C1 segment of cervical spinal cord (tissue), 14 donors: Measurements from ENCODE around the gene MYO5B.
A peak's percentile ranks its signal among the peaks of the same experiment; 100 is the strongest.

ENCODE experiments used
- DNase-seq, 14 donors: peaks; one replicate each; lab custom pipeline; 2025; lab: John Stamatoyannopoulos, UW

Gene MYO5B

DNA sequence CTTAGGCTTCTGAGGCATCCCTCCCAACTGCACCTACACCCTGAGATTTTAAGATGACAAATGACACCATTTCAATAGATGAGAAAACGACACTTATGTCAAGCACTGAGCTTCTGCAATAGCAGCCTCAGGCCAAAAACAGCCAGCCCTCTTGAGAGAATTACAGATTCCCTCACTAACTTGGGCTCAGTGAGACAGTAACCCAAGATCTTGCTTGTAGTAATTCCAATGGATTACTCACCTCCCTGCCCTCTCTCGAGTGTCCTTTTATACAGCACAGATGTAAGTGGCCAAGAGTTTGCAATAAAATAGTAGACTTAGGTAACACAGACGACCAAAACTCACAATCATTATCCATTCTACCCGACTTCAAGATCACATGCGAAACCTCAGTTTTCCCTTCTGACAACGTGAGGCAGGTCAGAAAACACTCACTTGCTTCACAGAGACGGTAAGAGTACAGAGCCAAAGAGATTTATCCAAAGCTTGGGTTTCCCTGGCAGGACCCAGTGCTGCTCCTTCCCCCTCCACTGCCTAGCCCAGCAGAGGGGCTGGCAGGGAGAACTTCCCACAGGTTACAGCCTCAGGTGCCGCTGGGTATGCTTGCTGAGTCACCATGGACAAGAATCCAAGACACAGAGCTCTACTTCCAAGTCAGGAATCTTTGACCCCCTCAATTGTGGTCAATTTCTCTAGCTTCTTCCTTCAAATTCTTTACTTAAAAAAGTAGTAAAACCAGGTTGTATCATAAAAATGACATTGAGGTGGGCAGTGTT, 181.4 kb downstream of the MYO5B start:
- no peak for DNase-seq

DNA sequence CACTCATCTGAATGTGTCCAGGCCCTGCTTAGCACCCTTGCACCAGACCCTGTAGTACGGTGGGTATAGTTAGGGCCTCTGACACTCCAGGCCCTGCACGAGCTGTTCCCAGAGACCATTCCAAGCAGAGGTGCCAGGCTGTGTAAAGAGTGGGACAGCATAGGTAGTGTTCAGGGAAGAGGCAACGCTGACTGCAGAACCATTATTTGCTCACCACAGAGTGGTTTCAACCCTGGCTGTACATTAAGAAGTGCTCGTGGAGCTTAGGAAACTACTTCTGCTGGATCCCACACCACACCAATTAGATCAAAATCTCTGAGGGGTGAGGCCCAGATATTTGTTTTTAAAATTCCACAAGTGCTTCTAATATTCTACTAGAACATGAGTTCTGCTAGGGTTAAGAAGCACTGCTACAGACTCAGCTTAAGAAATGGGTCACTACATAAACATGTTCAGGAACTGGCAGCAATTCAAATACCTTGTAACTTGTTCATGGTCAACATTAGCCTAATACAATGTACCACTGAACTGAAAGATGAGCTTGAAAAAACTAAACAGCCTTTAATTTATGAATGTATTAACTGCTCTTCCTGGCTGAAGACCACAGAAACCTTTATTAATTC, 183.0 kb downstream of the MYO5B start:
- no peak for DNase-seq

DNA sequence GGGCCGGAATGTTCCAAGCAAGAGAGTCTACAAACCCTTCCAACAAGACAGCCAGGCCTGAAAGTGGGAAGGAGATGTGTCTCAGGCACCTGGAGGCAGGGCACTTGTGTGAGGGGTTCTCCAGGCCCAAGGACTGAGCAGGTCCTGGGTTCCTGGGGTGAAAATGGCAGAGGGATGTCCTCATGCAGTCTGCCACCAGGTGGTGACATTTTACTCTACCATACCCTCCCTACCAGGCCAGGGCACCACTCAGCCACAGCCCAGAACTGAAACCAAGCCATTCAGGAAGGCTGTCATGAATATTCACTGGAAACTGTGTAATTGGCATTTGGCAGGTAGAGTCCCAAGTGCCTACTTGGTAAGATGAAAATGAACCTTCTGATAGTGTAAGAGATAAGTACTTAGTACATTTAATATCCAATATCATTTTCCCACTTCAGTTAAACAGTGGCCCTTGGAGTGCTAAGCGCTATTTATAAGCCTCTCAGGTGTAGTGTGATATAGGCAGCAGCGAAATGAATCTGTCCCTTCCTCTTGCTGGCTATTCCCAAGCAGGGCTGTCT, 185.1 kb downstream of the MYO5B start:
- DNase-seq: peak in 3 of 14 donors; percentile 2 to 19 (median 9)

DNA sequence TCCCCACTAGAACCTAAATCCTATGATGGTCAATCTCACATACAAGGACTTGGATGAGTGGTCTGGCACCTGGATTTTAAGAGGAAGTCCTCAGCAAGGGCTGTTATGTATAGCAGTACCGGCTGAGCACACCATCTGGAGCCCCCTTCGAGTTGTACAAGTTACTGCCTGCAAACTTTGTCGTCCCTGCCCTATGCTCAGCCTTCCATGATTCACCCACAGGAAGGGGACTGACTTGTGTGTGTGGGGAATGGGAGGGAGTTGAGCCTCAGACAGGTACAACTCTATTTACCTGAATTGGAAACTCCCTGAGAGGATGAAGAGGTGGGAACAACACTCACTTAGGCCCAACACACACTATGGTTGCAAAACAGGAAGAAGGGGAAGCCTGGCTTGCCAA, 186.6 kb downstream of the MYO5B start:
- DNase-seq: no peak

DNA sequence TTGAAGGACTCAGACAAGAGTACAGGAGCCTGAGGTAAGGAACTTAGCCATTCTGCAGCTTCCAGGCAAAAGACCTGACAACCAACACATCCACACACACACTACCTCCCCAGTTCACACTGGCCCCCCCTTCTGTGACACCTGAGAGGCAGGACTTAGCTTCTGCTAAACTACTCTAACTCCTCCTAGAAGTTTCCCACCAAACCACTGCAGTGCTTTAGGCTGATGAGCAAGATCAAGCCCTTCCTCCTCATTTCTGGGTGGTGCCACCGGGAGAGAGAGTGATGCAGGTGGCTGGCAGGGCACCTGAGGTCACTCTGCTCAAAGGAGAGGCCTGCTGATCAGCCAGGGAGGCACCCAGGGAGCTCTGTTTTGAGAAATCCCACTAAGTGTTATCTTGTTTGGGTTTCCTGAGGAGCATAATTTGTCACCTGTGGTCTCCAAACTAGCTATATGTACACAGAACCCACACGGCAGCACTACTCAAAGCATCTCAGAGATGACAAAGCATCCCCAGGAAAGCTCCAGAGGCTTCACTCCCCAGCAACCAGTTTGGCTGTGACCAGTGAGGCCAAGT, 188.4 kb downstream of the MYO5B start:
- DNase-seq: no peak

DNA sequence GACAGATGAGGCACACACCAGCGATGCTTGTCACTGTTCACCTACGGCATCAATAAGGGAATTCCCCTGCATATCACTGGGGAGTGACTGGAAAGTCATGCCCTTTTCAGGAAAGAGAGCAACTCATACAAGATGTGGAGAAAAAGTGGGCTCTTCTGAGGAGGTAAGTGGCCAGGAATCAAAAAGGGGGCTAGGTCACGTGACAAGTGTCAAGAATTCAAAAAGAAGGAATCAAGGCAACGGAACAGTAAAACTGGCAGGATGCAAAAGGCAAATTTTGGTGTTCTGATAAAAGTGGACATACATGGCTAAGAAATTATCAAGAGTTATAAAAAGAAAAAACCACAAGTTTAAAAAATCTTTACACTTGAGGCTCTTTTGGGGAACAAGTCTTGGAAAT, 190.9 kb downstream of the MYO5B start:
- DNase-seq: no peak

DNA sequence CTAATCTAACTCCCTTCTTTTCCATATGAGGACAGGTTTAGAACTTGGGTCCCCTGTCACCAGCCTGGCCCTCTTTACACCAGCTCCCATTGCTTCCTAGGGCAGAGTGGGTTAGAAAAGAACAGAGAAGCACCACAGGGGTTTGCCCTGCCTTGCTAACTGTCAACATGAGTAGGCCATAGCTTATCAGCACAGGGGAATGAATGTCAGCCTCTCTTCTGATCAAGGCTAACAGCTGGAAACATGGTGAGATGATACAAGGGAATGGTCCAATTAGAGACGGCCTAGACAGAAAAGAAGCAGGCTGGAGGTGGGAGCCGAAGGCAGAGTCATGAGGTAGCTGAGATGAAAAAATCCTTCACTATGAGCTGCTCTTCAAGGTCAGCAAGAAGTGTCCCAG, 192.2 kb downstream of the MYO5B start:
- no peak for DNase-seq

DNA sequence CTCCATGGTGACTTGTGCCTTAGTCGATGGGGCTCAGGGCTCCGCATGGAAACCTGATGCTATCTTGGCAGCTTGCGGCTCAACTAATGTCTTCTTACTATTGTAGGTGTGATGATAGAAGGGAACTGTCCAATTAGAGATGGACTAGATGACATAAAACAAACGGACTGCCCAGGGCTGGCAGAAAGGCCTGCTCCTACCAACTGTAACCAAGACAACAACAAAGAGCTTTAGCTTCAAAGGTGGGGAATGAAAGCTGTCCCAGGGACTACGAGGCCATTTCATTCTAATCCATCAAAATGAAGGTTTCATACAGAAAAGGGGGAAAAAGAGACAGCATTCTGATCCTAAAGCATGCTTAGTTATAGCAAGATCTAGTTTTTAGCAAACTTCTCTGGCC, 194.7 kb downstream of the MYO5B start:
- DNase-seq: no peak

DNA sequence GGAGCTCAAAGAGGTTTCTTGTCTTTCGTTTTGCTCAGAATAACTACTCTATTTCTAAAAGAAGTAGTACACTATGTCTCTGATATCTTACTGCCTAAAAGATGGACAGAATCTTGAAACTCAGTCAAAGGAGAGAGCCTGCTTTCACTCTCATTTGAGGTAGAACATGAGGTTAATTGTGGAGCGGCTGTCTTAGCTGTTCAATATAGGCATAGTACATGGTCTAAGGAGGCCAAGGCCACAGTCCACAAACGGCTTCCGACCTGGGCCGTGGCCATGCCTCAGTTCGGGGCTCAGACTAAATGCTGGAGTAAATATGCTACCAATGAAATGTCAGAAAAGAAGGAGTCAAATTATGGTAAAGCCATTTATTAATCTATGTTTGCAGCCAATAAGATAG, 195.8 kb downstream of the MYO5B start:
- DNase-seq: no peak

DNA sequence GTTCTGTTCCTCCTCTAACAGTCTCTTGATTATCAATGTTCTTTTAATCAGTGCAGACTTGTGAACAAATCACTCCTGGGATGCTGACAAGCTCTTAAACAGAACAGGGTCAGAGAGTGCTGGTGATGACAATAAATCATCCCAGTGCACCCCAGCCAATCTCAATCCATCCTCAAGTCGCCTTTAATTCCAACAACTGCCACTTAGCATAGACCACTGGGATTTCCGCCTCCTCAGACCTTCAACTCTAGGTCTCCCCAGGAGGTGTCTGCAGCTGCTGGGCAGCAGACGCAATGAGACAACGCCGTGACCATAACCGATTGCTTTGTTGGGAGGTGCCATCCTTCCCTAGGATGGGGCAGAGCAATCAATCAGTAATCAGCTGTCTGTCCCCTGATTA, 197.4 kb downstream of the MYO5B start:
- no peak for DNase-seq

DNA sequence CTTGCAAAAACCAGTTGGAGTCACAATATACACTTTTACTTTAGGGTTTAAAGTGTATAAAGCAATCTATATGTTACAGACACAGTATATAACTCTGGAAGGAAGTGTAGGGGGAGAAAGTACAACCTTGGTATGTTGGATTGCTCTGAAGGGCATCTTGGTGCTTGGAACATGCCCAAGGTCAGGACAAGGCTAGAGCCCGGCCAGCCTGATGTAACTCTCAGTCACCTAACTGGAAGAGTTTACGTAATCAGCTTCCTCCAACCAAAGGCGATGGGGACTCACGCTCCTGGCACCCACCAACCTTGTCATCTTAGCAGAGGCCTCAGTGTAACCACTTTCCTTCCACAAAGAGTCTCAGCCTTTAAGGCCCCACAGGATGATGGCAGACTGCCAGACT, 200.5 kb downstream of the MYO5B start:
- no peak for DNase-seq

DNA sequence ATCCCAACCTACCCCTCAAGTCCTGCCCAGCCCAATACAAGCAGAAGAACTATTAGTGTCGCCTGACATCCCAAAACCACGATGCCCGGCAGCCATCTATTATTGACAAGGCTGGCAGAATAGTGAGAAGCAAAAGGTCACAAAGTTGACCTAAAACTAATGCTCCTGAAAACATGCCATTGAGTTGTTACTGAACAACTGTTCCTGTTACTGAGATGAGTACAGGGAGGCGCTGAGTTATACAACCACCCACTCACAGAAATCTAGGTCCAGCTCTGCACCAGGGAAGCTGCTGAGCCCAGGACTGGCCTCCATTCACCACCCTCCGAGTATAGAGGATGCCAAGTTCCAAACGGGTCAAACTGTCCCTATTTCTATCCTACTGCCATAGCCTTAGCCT, 201.6 kb downstream of the MYO5B start:
- no peak for DNase-seq

DNA sequence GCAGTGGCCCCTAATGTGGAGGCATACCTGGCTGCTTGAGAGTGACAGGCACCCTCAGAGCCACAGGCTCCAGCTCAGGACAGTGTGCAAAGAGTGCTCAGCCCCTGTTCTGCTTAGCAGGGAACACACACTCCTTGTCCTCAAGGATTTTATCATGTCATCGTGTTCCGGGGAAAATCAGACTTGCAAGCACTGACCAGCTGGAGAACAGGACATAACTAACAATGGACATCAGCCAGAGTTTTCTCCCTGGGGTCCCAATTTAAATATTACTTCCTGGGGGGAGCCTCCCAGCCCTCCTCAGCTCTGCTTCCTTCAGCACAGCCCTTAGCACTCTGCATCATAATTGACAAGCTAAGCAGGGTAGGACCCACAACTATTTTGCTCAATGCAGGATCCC, 206.2 kb downstream of the MYO5B start:
- no peak for DNase-seq

DNA sequence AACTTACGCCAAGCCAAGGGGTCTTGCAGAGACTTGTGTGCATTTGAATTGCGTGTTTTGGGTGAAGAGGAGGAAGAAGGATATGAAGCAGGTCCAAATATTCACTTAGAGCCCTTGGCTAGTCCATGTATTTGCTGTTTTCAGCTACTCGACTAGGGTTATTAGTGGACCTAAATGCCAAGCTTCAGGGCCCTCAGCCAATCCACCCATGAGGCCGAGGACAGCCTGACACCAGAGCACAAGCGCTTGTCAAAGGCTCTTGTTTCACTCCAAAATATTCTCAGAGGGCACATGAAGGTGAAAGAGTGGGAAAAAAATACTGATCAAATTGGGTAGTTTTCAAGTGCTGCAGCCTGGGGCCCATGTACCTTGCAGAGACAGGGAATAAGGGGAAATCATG, 206.8 kb downstream of the MYO5B start:
- peak in 1 of 14 donors; percentile 6 for DNase-seq

DNA sequence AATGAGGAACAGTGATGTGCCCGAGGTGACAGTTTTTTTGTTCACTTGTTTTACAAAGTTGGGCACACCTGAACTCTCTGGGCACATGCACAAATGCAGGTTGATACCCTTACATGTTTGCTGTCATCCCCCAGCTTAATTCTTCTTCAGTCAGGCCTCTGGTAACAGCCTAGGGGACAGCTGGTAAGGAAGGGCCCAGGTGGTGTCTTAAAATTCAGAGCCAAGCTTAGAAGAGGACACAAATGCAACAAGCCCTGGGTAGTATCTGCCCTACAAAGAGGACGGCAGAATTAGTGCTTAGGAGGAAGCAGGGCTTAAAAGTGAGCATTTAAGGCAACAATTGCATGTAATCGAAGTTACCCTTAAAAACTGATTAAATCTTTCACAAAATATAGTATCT, 209.7 kb downstream of the MYO5B start:
- DNase-seq: peak in 1 of 14 donors; percentile 38

DNA sequence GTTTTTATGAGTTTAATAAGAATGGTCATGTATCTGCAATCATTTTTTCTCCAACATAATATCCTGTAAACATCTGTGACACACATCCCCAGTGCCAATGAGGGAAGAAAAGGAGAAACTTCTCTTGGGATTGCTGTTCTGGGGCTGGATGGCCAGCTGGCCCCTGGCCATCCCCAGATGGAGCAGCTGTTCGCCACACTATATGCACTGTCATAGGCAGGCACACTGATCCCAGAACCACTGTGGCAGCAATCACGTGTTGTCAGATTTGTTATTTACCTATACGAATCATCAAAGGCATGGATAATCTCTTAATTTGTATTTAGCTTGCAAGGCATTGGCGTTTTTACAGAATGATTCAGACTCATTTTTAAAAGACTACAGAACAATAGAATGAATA, 214.1 kb downstream of the MYO5B start:
- no peak for DNase-seq

DNA sequence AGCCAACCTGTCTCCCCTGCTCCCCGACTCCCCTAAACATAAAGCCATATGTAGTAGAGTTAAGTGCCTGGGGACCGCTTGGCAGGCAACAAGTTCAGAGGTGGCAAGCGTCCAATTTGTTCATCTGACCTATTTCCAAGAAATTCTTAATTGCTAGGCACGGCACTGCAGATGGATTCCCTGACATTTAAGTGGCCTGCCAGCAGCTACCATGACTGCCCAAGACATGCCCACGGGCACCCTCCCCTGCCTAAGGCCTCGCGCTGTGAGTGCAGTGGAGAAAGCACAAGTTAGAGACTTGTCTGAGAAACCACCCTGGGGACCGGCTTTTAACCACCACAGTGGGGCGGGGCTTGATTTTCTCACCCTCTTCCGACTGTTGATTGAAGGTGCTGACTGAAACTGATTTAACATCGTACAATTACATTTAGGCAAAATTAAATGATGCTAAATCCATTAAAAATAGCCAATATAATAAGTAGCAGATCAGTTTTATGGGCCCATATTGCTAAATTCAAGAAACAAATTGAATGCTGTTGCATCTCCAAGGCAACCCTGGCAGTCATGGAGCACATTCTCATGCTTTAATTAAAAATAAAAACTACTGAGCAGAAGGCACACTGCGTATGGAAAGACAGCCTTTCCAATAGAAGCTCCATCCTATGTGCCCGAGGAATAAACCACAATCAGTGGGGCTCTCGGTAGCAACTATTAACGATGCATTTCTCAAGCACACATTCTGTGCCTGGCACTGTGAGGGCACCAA, 218.0 kb downstream of the MYO5B start:
- DNase-seq: peak in 9 of 14 donors; percentile 6 to 85 (median 36)

DNA sequence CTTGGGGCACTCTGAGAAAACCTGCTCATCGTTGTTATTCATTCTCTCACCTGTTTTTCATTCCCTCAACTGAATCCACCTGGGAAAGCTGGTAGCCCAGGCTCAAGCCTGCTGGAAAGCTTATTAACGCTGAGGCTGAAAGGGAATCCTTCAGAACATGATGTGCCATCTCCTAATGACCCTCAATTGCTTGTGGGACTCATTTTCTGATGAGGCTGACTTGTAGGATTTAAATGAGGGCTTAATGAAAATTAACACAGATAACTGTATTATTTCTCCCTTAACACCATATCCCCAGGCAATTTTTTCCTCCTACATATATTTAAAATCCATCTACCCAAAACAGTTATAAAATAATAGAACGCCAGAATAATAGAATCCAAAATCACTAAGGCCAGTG, 218.9 kb downstream of the MYO5B start:
- no peak for DNase-seq

DNA sequence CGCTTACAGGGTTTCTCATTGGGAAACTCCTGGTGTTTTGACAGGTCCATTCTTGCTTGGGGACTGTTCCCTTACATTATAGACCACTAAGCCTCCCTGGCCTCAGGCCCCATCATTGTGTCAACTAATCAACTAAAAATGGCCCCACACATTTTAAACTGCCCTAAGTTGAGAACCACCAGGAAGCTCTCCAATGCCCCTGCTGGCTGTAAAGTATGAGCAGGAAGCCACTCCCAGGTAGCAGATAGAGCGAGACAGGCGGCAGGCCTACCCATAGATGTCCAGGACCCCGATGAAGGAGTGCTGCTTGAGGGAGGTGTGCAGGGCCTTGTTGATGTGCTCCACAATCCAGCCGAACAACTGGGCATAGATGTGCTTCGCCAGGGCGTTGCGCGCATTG, 220.9 kb downstream of the MYO5B start:
- no peak for DNase-seq

DNA sequence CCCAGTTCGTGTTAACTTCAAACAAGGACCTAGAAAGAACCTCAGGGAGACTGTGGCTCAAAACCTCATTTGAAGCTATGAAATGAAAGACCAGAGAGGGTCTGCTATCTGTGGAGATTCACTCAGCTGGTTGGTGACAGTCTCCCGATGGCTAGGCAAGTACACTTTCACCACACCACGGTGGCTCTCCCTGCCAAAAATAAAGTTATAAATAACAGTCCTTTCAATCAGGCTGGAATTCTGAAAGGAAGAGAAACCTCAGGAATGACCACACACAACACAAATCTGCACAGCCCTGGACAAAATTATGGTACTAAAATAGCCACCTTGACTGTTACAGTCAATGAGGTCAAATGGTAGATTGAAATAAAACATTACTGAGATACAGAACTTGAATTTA, 221.4 kb downstream of the MYO5B start:
- no peak for DNase-seq

DNA sequence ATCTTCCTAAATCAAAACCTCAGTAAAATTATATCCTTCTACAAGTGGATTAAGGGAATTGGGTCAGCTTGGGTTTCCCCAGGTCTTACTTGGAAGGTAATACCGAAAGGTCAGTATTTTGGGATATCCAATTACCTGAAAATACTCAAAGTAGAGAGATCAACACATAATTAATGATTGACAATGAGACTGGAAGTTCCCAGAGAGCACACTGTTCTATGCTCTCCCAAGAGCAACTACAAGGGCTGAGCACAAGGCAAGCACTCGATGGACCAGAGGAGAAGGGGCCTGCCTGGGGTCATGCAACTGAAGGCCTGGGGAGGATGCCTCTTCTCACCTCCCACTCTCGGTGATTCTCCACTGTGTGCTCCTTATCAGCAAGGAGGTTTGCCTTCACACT, 222.4 kb downstream of the MYO5B start:
- DNase-seq: no peak

DNA sequence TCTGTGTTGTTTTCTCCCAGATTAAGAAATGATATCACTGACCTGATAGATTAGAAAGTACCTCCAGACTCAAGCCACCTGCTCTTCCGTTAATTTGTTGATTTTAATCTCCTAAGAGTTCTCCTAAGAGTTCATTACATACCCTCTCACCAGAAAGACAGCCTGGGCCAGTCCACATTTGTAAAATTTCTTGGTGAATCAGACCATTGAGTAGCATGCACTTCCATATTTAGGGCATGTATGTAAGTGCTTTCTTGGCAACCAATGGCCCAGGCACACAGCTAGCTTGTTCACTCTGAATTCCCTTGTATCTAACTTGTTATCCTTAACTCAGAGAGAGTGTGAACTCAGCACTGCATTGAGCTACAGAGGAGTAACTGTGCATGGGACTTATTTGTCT, 223.5 kb downstream of the MYO5B start:
- DNase-seq: no peak
